ENCODE results near the gene SNX5. TPM values are rescaled to one million over a fixed set of nuclear protein-coding genes. Genes with fewer than 3 reads are reported as not detected.

Gene SNX5
- total RNA-seq, 1 experiment from 2014 or later = 159 TPM

GRCh38 chr20:17943343-17943742, 25.3 kb downstream of the SNX5 start:
- ChIA-PET POLR2A (no interaction called here), RAD21 (ENCODE audit: low non-redundant PET in 1 of 2, low total read pairs in 2 of 2, uncharacterized antibody in 2 of 2, unreplicated experiment in 2 of 2) (no interaction called here), CTCF (no interaction called here)
- peaks cover 62 to 66% of the 10 kb centered on the region in 2 experiments for H3K36me3 ChIP-seq (ENCODE audit: control insufficient read depth in 1 of 2, insufficient read depth in 2 of 2, low read length in 2 of 2)
- H3K4me3 ChIP-seq (replicated peaks in 1 of 2; ENCODE audit: low read depth in 1 of 2, low read length in 2 of 2) = no peak overlapping the region
- H3K4me1 ChIP-seq (ENCODE audit: control insufficient read depth in 1 of 2, insufficient read depth in 2 of 2, low read length in 2 of 2) = peaks cover 0 to 11% of the 10 kb centered on the region in 2 experiments; a peak in 1 of 4 replicates
- TF ChIP-seq YY1 (IDR thresholded peaks at IDR 0.05; ENCODE audit: extremely low read depth, insufficient replicate concordance, low read depth, low read length) (no peak), POLR2AphosphoS5 (IDR thresholded peaks at IDR 0.05; ENCODE audit: low read depth, low read length) (no peak), EZH2phosphoT487 (IDR thresholded peaks at IDR 0.05; ENCODE audit: borderline replicate concordance) (no peak), MAX (IDR thresholded peaks at IDR 0.05) (no peak), ELF1 (IDR thresholded peaks at IDR 0.05; ENCODE audit: borderline replicate concordance, low read depth) (no peak), JUND (IDR thresholded peaks at IDR 0.05) (no peak), FOSL1 (IDR thresholded peaks at IDR 0.05; ENCODE audit: low read depth) (no peak), EGR1 (IDR thresholded peaks at IDR 0.05; ENCODE audit: low read depth) (no peak), ZNF274 (IDR thresholded peaks at IDR 0.05; ENCODE audit: low read depth, low read length) (no peak), EZH2 (IDR thresholded peaks at IDR 0.05) (no peak), SRF (IDR thresholded peaks at IDR 0.05; ENCODE audit: low read depth) (no peak), CEBPB (IDR thresholded peaks at IDR 0.05; ENCODE audit: low read depth) (no peak), CTCF (IDR thresholded peaks at IDR 0.05 in 2 of 3, conservative IDR thresholded peaks at IDR 0.05 in 1 of 3; ENCODE audit: borderline replicate concordance in 1 of 3, insufficient read depth in 1 of 3, low read depth in 2 of 3, low read length in 2 of 3) (no peak), SP1 (IDR thresholded peaks at IDR 0.05; ENCODE audit: low read depth) (no peak), ATF3 (IDR thresholded peaks at IDR 0.05) (no peak), RAD21 (IDR thresholded peaks at IDR 0.05; ENCODE audit: low read depth) (no peak), SIN3A (IDR thresholded peaks at IDR 0.05; ENCODE audit: low read depth) (no peak)
- no peaks in the 10 kb centered on the region for H3K27me3 ChIP-seq (ENCODE audit: insufficient read depth, low read length)
- ATAC-seq (no peak), DNase-seq (ENCODE audit: low read depth, low spot score) (no peak)
- H3K9ac ChIP-seq (ENCODE audit: low read length) = no peak overlapping the region
- H3K9me3 ChIP-seq (ENCODE audit: control insufficient read depth in 1 of 2, insufficient read depth in 1 of 2, low read depth in 1 of 2, low read length in 2 of 2) = no peaks in the 10 kb centered on the region
- H4K20me1 ChIP-seq (ENCODE audit: insufficient read depth) = peaks cover 11% of the 10 kb centered on the region; the same call in 1 of the 2 replicates
- H2AFZ ChIP-seq (ENCODE audit: low read depth, low read length, poor library complexity, severe bottlenecking) = no peak overlapping the region
- BruUV-seq (replicated peaks) = no TSS peak
- no peak overlapping the region for H3K4me2 ChIP-seq (ENCODE audit: low read length)
- H3K79me2 ChIP-seq (ENCODE audit: insufficient read depth, low read length) = peaks cover 39% of the 10 kb centered on the region
- H3K27ac ChIP-seq (ENCODE audit: low read depth, low read length) = no peak overlapping the region
- intact Hi-C loops (cut with micrococcal nuclease) = no loop called here
- H3K9me2 ChIP-seq (ENCODE audit: insufficient read depth) = no peaks in the 10 kb centered on the region

Data from HCT116 (cell line).